Measurements from ENCODE around the gene PDE6G. TPM values are rescaled to one million over a fixed set of nuclear protein-coding genes. Genes with fewer than 3 reads are reported as not detected.
A peak's percentile ranks its signal among the peaks of the same experiment; 100 is the strongest.

The PDE6G gene
- total and polyA plus RNA-seq, 2 of the 13 experiments (the other 11 are each of a cell fraction or from before 2014, with no cell fraction given), result 1.4 to 6.7 TPM

DNA sequence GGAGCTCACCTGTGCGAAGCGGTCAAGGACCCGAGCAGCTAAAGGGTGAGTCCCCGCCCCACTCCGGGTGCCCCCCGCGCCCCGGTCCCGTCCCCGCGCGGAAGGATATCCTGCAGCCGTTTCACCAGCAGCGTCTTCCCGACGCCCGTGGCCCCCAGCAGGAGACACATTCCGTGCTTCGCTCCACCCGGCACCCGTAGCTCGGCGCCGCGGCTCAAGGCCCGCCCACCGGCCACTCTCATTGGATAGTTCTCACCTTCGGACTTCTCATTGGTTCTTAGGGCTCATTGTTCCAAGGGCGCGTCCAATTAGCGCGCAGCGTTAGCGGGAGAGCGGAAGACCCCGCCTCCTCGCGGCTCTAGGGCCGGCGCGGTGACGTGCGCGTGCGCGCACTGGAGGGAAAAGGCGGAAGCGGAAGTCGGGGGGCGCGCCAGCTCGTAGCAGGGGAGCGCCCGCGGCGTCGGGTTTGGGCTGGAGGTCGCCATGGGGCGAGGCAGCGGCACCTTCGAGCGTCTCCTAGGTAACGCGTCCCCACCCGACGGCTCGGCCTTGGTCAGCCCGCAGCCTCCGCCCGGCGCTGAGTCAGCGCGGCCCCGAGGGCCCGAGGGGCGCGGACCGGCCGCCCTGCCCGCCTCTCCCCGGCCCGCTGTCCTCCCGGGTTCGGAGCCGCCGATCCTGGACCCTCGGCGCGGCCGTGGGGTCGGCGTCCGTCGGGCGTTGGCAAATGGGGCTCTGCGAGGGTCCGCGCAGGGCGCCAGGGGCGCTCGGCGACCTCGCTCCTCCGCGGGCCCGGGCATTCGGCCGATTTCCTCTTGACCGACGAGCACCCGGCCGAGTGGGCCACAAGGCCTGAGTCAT lies 27.5 kb upstream of the PDE6G start, which contains the start of the genes ARL16 and HGS (continued):
- TF ChIP-seq, protein P1, sequence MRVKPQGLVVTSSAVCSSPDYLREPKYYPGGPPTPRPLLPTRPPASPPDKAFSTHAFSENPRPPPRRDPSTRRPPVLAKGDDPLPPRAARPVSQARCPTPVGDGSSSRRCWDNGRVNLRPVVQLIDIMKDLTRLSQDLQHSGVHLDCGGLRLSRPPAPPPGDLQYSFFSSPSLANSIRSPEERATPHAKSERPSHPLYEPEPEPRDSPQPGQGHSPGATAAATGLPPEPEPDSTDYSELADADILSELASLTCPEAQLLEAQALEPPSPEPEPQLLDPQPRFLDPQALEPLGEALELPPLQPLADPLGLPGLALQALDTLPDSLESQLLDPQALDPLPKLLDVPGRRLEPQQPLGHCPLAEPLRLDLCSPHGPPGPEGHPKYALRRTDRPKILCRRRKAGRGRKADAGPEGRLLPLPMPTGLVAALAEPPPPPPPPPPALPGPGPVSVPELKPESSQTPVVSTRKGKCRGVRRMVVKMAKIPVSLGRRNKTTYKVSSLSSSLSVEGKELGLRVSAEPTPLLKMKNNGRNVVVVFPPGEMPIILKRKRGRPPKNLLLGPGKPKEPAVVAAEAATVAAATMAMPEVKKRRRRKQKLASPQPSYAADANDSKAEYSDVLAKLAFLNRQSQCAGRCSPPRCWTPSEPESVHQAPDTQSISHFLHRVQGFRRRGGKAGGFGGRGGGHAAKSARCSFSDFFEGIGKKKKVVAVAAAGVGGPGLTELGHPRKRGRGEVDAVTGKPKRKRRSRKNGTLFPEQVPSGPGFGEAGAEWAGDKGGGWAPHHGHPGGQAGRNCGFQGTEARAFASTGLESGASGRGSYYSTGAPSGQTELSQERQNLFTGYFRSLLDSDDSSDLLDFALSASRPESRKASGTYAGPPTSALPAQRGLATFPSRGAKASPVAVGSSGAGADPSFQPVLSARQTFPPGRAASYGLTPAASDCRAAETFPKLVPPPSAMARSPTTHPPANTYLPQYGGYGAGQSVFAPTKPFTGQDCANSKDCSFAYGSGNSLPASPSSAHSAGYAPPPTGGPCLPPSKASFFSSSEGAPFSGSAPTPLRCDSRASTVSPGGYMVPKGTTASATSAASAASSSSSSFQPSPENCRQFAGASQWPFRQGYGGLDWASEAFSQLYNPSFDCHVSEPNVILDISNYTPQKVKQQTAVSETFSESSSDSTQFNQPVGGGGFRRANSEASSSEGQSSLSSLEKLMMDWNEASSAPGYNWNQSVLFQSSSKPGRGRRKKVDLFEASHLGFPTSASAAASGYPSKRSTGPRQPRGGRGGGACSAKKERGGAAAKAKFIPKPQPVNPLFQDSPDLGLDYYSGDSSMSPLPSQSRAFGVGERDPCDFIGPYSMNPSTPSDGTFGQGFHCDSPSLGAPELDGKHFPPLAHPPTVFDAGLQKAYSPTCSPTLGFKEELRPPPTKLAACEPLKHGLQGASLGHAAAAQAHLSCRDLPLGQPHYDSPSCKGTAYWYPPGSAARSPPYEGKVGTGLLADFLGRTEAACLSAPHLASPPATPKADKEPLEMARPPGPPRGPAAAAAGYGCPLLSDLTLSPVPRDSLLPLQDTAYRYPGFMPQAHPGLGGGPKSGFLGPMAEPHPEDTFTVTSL (CRISPR knock-in tag; IDR thresholded peaks at IDR 0.05; ENCODE audit: borderline replicate concordance), result no peak
- TF ChIP-seq SNRNP70 (IDR thresholded peaks at IDR 0.05; ENCODE audit: low read depth, low read length) (no peak), RFX3 (CRISPR knock-in tag; IDR thresholded peaks at IDR 0.05) (no peak), ZNF839 (CRISPR knock-in tag; IDR thresholded peaks at IDR 0.05; ENCODE audit: borderline replicate concordance) (no peak), ATF7 (IDR thresholded peaks at IDR 0.05) (no peak), ATF7 (CRISPR knock-in tag; IDR thresholded peaks at IDR 0.05) (no peak), NAIF1 (CRISPR knock-in tag; IDR thresholded peaks at IDR 0.05; ENCODE audit: borderline replicate concordance) (no peak), ZNF253 (CRISPR knock-in tag; IDR thresholded peaks at IDR 0.05; ENCODE audit: borderline replicate concordance) (no peak), ZFP36 (IDR thresholded peaks at IDR 0.05; ENCODE audit: borderline replicate concordance, low read depth, low read length, partially characterized antibody) (no peak), ZNF441 (CRISPR knock-in tag; IDR thresholded peaks at IDR 0.05; ENCODE audit: borderline replicate concordance) (peak; percentile 13), ZNF24 (IDR thresholded peaks at IDR 0.05) (no peak), ZNF224 (CRISPR knock-in tag; IDR thresholded peaks at IDR 0.05) (0 out of 2 replicates have a peak, but pooled peaks have one; percentile 39), AKAP8 (CRISPR knock-in tag; IDR thresholded peaks at IDR 0.05) (no peak), PAF1 (CRISPR knock-in tag; IDR thresholded peaks at IDR 0.05) (no peak), RORA (CRISPR knock-in tag; IDR thresholded peaks at IDR 0.05) (no peak), CREM (IDR thresholded peaks at IDR 0.05) (peak; percentile 85), CREM (CRISPR knock-in tag; IDR thresholded peaks at IDR 0.05) (0 out of 2 replicates have a peak, but pooled peaks have one; percentile 4), BCL6 (CRISPR knock-in tag; IDR thresholded peaks at IDR 0.05) (peak; percentile 52), KMT2B (CRISPR knock-in tag; IDR thresholded peaks at IDR 0.05) (peak; percentile 80), YEATS4 (CRISPR knock-in tag; IDR thresholded peaks at IDR 0.05; ENCODE audit: borderline replicate concordance) (peak; percentile 77)
- TF ChIP-seq, protein P2, sequence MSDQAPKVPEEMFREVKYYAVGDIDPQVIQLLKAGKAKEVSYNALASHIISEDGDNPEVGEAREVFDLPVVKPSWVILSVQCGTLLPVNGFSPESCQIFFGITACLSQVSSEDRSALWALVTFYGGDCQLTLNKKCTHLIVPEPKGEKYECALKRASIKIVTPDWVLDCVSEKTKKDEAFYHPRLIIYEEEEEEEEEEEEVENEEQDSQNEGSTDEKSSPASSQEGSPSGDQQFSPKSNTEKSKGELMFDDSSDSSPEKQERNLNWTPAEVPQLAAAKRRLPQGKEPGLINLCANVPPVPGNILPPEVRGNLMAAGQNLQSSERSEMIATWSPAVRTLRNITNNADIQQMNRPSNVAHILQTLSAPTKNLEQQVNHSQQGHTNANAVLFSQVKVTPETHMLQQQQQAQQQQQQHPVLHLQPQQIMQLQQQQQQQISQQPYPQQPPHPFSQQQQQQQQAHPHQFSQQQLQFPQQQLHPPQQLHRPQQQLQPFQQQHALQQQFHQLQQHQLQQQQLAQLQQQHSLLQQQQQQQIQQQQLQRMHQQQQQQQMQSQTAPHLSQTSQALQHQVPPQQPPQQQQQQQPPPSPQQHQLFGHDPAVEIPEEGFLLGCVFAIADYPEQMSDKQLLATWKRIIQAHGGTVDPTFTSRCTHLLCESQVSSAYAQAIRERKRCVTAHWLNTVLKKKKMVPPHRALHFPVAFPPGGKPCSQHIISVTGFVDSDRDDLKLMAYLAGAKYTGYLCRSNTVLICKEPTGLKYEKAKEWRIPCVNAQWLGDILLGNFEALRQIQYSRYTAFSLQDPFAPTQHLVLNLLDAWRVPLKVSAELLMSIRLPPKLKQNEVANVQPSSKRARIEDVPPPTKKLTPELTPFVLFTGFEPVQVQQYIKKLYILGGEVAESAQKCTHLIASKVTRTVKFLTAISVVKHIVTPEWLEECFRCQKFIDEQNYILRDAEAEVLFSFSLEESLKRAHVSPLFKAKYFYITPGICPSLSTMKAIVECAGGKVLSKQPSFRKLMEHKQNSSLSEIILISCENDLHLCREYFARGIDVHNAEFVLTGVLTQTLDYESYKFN (CRISPR knock-in tag; conservative IDR thresholded peaks at IDR 0.05), result peak; percentile 40
